Measurements from ENCODE around the gene COL4A3.

DNA sequence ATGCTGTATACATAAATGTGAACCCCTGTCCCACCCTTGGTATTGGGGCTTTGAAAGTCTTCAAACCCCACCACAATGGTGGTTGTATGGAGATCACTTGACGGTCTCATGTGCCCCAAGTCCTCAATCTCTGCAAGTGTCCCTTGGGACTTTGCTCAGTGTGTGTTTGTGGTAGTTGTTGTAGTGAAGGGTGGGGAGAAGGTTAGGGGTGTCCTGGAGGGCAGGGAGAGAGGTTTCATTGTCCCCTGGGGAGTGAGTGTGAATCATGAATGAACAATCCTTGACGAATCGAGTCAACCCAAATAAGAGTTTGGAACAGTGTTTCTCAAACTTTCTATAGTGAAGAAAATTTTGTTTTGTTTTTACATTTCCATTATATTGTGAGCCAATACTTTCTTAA lies 28.1 kb downstream of the COL4A3 start:
- TF ChIP-seq, protein P1, sequence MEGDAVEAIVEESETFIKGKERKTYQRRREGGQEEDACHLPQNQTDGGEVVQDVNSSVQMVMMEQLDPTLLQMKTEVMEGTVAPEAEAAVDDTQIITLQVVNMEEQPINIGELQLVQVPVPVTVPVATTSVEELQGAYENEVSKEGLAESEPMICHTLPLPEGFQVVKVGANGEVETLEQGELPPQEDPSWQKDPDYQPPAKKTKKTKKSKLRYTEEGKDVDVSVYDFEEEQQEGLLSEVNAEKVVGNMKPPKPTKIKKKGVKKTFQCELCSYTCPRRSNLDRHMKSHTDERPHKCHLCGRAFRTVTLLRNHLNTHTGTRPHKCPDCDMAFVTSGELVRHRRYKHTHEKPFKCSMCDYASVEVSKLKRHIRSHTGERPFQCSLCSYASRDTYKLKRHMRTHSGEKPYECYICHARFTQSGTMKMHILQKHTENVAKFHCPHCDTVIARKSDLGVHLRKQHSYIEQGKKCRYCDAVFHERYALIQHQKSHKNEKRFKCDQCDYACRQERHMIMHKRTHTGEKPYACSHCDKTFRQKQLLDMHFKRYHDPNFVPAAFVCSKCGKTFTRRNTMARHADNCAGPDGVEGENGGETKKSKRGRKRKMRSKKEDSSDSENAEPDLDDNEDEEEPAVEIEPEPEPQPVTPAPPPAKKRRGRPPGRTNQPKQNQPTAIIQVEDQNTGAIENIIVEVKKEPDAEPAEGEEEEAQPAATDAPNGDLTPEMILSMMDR (IDR thresholded peaks at IDR 0.05; ENCODE audit: poor library complexity, severe bottlenecking): no peak
- no peak for TF ChIP-seq SMC3 (conservative IDR thresholded peaks at IDR 0.05; ENCODE audit: poor library complexity)

Data from neural cell (in vitro differentiated cells).